Mesodermal cell (in vitro differentiated cells): ENCODE results near the gene LPCAT1. TPM values are rescaled to one million over a fixed set of nuclear protein-coding genes. Genes with fewer than 3 reads are reported as not detected.
"Not testable (repeated sequence)": the region's sequence is repeated elsewhere in the genome, so short reads cannot be mapped to it uniquely, and the experiment has no call there.

Source experiments
- H3K27ac ChIP-seq: 2 replicates; pipeline ENCODE4 v1.7.0; 2013; ENCODE audit warnings: mild to moderate bottlenecking, low read depth, low read length, moderate library complexity; ENCODE audit not compliant: severe bottlenecking
- H3K36me3 ChIP-seq: 2 replicates; pipeline ENCODE4 v1.7.1; 2013; ENCODE audit warnings: mild to moderate bottlenecking, low read length, moderate library complexity; ENCODE audit not compliant: control insufficient read depth, insufficient read depth
- H3K4me1 ChIP-seq: one replicate; pipeline ENCODE4 v1.7.1; 2013; ENCODE audit warnings: mild to moderate bottlenecking, low read length; ENCODE audit not compliant: insufficient read depth, control insufficient read depth, poor library complexity, severe bottlenecking
- H3K4me3 ChIP-seq: 2 replicates; pipeline ENCODE4 v1.7.0; 2013; ENCODE audit warnings: low read length, control low read depth, mild to moderate bottlenecking; ENCODE audit not compliant: insufficient read depth, poor library complexity, severe bottlenecking; ENCODE audit errors: extremely low read depth
- H3K9me3 ChIP-seq: 2 replicates; pipeline ENCODE4 v1.7.1; 2013; ENCODE audit warnings: mild to moderate bottlenecking, low read length, moderate library complexity; ENCODE audit not compliant: control insufficient read depth
- WGBS, 2 experiments: methylation state at CpG; one replicate each; pipeline ENCODE4 v1.1.5; 2013; ENCODE audit warnings: missing lambda C conversion rate in 2 of 2; ENCODE audit not compliant: insufficient coverage in 2 of 2; 5-methylcytosine and 5-hydroxymethylcytosine counted together
- polyA plus RNA-seq, 2 experiments: library from polyadenylated mRNA; stranded (reverse); fragments of 50-300 nt; gene quantifications; one replicate each; pipeline ENCODE4 v1.2.3, GENCODE V29; 2013

LPCAT1 gene
- 60.5 TPM for polyA plus RNA-seq (2013, experiment 1 of 2)
- 52.3 TPM for polyA plus RNA-seq (2013, experiment 2 of 2)

DNA sequence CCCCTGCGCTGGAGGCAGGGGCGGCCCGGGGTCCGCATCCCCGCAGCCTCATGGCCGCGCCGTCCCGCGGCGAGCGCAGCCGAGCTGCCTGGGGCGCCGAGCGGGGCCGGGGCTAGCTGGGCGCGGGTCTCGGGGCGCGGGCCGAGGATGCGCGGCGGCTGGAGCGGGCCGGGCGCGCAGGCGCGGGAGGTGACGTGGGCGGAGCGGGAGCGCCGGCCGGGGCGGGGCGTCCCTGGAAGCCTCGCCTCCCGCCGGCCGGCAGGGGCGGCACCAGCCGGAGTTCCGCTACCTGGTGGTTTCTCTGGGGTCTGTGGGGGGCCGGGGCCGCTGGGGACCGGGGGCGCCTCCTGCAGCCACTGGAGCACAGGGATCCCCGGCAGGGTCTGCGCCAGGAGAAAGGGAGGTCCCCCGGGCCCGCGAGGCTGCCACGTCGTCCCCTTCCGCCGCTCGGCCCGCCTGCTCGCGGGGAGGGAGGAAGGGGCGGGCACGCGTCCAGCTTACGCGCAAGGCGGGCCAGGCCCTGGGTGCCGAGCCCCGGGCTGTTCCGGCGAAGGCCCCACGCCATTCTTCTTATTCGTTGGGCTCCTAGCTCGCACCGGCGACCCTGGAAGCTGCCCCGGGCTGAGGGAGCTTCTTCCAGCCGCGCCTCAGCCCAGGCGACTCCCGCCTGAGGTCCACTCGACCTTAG, at the start of gene LPCAT1:
TSS of gene LPCAT1 (minus strand) at position 168 of the 688 bp plus-strand sequence. CDS start at position 52, 116 bp downstream.
- 6 to 9% methylated on average over 43 to 77 of the region's 85 CpGs for WGBS, 2 experiments
- Histone ChIP-seq H3K4me3 (peak within 1 kb of the TSS; percentile 74), H3K36me3 (peaks cover 28% of the 10 kb centered on the region), H3K9me3 (no peaks in the 10 kb centered on the region), H3K4me1 (no peaks in the 10 kb centered on the region), H3K27ac (peak within 1 kb of the TSS; percentile 85)

GRCh38 chr5:1571875-1572274, 48.1 kb upstream of the LPCAT1 start:
- H3K27ac ChIP-seq, H3K4me3 ChIP-seq, H3K4me1 ChIP-seq: not testable (repeated sequence)
- H3K36me3 ChIP-seq: peaks cover 31% of the 10 kb centered on the region
- WGBS, 2 experiments: 92 to 95% methylated on average over 3 of the region's 7 CpGs
- H3K9me3 ChIP-seq: peaks cover 10% of the 10 kb centered on the region

DNA sequence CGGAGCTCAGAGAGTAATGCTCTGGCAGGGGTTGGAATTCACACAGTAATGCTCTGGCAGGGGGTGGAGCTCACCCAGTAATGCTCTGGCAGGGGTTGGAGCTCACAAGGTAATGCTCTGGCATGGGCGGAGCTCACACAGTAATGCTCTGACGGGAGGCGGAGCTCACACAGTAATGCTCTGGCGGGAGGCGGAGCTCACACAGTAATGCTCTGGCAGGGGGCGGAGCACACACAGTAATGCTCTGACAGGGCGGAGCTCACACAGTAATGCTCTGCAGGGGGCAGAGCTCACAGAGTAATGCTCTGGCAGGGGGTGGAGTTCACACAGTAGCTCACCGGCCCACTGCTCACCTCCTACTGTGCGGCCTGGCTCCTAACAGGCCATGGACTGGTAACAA, 47.2 kb upstream of the LPCAT1 start:
- Histone ChIP-seq H3K9me3 (peaks cover 10% of the 10 kb centered on the region), H3K4me3 (no peak overlapping the region), H3K27ac (no peak overlapping the region), H3K36me3 (peaks cover 30% of the 10 kb centered on the region), H3K4me1 (peaks cover 9% of the 10 kb centered on the region)
- 95 to 98% methylated on average over 8 to 10 of the region's 10 CpGs for WGBS, 2 experiments

DNA sequence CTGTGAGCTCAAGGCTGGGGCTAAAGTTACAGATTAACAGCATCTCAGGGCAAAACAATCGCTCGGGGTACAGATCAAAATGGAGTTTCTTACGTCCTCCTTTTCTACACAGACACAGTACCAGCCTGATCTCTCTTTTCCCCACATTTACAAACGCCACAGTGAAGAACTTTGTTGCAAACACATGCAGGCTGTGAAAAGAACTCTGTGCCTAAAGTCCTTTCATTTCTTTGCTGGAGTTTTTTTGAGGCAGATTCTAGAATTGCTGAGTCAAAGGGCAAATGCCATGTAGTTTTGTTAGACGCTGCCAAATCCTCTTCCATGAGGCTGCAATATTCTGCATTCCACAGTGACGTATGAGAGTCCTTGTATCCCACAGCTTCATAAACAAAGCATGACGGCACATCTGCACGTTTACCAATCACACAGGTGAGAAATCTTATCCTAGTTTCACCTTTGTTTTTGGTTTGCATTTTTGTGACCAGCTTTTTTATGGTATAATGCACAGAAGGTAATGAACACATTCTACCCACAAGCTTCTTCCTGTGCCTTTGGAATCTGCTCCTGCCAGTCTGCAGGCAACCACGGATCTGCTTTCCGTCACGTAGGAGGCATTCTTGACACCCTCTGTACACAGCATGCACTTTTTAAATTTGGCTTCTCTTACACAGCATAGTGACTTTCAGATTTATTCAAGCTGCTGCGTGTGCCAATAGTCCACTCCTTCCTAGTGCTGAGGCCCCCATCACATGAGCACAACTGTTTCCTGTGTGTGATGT, 44.6 kb upstream of the LPCAT1 start:
- peaks cover 27% of the 10 kb centered on the region for H3K36me3 ChIP-seq
- 81 to 86% methylated on average over 10 of the region's 12 CpGs for WGBS, 2 experiments
- peak overlapping the region; percentile 73 for H3K27ac ChIP-seq
- H3K4me3 ChIP-seq: no peak overlapping the region
- H3K4me1 ChIP-seq: peaks cover 19% of the 10 kb centered on the region
- peaks cover 10% of the 10 kb centered on the region for H3K9me3 ChIP-seq

- 91 to 95% methylated on average over 11 to 12 of the region's 16 CpGs for WGBS, 2 experiments
- peaks cover 10% of the 10 kb centered on the region for H3K9me3 ChIP-seq
- H3K4me1 ChIP-seq: peaks cover 19% of the 10 kb centered on the region
- H3K4me3 ChIP-seq: not testable (repeated sequence)
- H3K36me3 ChIP-seq: peaks cover 22% of the 10 kb centered on the region
- peak overlapping the region; percentile 73 for H3K27ac ChIP-seq
These were observed 43.9 kb upstream of the LPCAT1 start for GRCh38 chr5:1567527-1568200.

DNA sequence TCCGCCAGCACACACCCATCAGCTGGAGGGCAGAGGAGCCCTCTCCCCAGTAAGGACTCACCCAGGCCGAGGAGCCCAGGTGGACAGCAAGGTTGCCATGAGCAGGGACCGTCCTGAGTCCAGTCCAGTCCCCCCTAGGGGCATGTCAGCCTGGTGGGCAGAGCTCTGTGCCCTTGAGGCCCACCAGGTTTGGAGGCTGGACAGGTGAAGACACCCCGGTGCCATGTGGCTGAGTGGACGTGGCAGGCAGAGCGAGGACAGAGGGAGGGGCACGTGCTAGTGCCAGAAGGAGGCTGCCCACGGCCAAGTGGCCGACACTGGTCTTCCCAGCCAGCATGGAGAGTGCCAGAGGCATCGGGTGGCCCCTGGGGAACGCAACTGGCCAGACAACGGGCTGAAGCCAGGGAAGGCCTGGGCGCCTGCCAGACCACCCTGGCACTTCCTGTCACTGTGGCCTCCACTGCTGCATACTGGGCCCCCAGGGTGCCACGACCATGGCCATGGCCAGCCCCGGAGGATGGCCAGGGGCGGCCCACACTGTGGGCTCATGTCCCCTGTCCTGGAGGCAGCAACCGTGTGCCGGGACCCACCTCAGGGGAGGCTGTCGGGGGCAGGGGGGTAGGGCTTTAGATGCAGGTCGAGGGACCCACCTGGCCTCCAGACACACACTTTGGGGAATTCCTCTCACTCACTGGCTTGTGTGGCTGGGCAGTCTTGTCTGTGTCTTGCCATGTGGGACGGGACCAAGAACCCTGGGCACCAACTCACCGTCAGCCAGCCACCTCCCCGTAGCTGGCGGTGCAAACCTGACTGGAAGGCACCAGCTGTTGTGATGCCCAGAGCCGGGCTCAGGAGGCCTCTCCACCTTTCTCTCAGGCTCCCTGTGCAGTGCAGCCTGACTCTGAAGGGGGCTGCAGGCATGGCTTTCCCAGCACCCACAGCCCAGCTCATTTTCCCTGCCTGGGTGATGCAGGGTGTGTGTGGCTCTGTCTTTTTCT, 42.3 kb upstream of the LPCAT1 start:
- Histone ChIP-seq H3K4me3 (no peak overlapping the region), H3K4me1 (peaks cover 19% of the 10 kb centered on the region), H3K36me3 (peaks cover 10% of the 10 kb centered on the region), H3K27ac (no peak overlapping the region), H3K9me3 (peaks cover 9% of the 10 kb centered on the region)
- WGBS, 2 experiments: 93% methylated on average over 19 to 24 of the region's 25 CpGs

- H3K9me3 ChIP-seq: no peaks in the 10 kb centered on the region
- H3K4me1 ChIP-seq: peaks cover 19% of the 10 kb centered on the region
- H3K36me3 ChIP-seq: peaks cover under 1% of the 10 kb centered on the region
- 91 to 93% methylated on average over 19 to 20 of the region's 22 CpGs for WGBS, 2 experiments
- no peak overlapping the region for H3K27ac ChIP-seq
- no peak overlapping the region for H3K4me3 ChIP-seq
These were observed 41.3 kb upstream of the LPCAT1 start for GRCh38 chr5:1564824-1565736.

DNA sequence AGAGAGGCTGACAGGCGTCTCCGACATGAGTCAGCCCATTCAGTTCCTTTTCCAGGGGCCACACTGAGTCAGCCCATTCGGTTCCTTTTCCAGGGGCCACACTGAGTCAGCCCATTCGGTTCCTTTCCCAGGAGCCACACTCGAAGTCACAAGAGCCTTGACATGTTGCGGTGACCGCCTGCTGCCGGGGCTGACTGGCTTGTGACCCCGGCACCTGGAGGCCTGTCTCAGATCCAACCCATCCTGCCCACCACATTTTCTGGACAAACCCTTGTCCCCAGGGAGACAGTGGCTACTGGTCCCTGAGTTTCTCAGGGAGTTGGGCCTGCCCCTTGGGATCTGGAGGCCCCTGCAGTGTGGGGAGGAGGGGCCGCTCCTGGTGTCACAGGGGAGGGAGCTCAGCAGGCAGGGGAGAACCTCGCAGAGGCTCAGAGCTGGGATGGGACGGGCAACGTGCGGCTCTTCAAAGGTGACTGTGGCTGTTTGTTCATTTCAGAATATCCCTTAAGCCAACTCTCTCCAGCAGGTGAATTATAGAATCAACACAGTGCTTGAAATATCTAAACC, 40.5 kb upstream of the LPCAT1 start:
- WGBS, 2 experiments: 56 to 81% methylated on average over 10 to 14 of the region's 14 CpGs
- H3K27ac ChIP-seq: no peak overlapping the region
- peaks cover 19% of the 10 kb centered on the region for H3K4me1 ChIP-seq
- H3K4me3 ChIP-seq: no peak overlapping the region
- H3K36me3 ChIP-seq: no peaks in the 10 kb centered on the region
- H3K9me3 ChIP-seq: no peaks in the 10 kb centered on the region

GRCh38 chr5:1563617-1564181, 39.9 kb upstream of the LPCAT1 start:
- WGBS, 2 experiments: 90 to 91% methylated on average over 3 to 7 of the region's 7 CpGs
- Histone ChIP-seq H3K36me3 (no peaks in the 10 kb centered on the region), H3K9me3 (no peaks in the 10 kb centered on the region), H3K4me3 (no peak overlapping the region), H3K4me1 (peaks cover 19% of the 10 kb centered on the region), H3K27ac (no peak overlapping the region)
